ENCODE measurements around the gene PF4V1.

DNA sequence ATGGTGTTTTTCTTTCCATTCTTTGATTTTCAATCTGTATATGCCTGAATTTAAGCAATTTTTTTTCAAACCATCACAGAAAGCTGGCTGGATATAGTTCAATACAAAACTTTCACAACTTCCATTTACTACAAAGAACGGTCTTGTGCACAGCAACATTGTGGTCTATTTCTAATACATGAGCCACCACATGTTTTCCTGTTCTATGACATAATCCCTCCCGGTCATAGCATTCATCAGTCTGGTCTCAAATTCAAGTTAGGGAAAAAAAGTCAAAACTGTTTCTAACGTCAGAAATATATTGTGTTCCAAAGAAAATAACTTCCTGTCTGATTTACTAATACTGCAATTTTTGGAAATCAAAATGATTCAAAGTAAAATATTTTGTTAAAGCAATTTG, 24.1 kb upstream of the PF4V1 start:
- TF ChIP-seq, protein P1, sequence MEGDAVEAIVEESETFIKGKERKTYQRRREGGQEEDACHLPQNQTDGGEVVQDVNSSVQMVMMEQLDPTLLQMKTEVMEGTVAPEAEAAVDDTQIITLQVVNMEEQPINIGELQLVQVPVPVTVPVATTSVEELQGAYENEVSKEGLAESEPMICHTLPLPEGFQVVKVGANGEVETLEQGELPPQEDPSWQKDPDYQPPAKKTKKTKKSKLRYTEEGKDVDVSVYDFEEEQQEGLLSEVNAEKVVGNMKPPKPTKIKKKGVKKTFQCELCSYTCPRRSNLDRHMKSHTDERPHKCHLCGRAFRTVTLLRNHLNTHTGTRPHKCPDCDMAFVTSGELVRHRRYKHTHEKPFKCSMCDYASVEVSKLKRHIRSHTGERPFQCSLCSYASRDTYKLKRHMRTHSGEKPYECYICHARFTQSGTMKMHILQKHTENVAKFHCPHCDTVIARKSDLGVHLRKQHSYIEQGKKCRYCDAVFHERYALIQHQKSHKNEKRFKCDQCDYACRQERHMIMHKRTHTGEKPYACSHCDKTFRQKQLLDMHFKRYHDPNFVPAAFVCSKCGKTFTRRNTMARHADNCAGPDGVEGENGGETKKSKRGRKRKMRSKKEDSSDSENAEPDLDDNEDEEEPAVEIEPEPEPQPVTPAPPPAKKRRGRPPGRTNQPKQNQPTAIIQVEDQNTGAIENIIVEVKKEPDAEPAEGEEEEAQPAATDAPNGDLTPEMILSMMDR (IDR thresholded peaks at IDR 0.05; ENCODE audit: low read length), result no peak
- no peak for TF ChIP-seq EZH2 (IDR thresholded peaks at IDR 0.05; ENCODE audit: borderline replicate concordance, low read length)
